Liver (tissue), 3 donors: Measurements from ENCODE around the gene XPR1.

Source experiments
- ATF3 ChIP-seq: IDR thresholded peaks from 2 replicates; pipeline ENCODE4 v1.6.1; 2016; ENCODE audit warnings: antibody characterized with exemption
- CTCF ChIP-seq: fragments of 150-350 bp; IDR thresholded peaks from 2 replicates; pipeline ENCODE4 v1.5.1; 2017; ENCODE audit warnings: improper control_type of control experiment, low read depth, low read length; ENCODE audit not compliant: missing input control
- HNF4A ChIP-seq, 2 donors: conservative IDR thresholded peaks; 2 replicates each; pipeline ENCODE4 v1.6.1; 2016; ENCODE audit warnings: antibody characterized with exemption in 2 of 2, mild to moderate bottlenecking in 2 of 2
- JUND ChIP-seq, 2 donors: IDR thresholded peaks; 2 replicates each; pipeline ENCODE4 v1.6.1; 2016; ENCODE audit warnings: antibody characterized with exemption in 2 of 2
- MAX ChIP-seq: IDR thresholded peaks from 2 replicates; pipeline ENCODE4 v1.6.1; 2016; ENCODE audit warnings: antibody characterized with exemption
- RXRA ChIP-seq, 2 donors: IDR thresholded peaks; 2 replicates each; pipeline ENCODE4 v1.6.1; 2017 to 2018; ENCODE audit warnings: antibody characterized with exemption in 2 of 2, mild to moderate bottlenecking in 1 of 2
- YY1 ChIP-seq: IDR thresholded peaks from 2 replicates; pipeline ENCODE4 v1.6.1; 2016; ENCODE audit warnings: antibody characterized with exemption, mild to moderate bottlenecking
- donor health status: healthy.
- donor health status: healthy.

GRCh38 chr1:180620581-180620980 lies 11.2 kb upstream of the XPR1 start:
- no peak for TF ChIP-seq CTCF
- TF ChIP-seq HNF4A (conservative IDR thresholded peaks at IDR 0.05), result no peak
- no peak for TF ChIP-seq ATF3
- no peak for TF ChIP-seq RXRA (IDR thresholded peaks at IDR 0.05)
- TF ChIP-seq YY1, result no peak
- no peak for TF ChIP-seq JUND (IDR thresholded peaks at IDR 0.05)
- TF ChIP-seq MAX, result no peak
